GM12878 (cell line): ENCODE measurements around the gene SULT1C4. TPM values are rescaled to one million over a fixed set of nuclear protein-coding genes. Genes with fewer than 3 reads are reported as not detected.

Experiments
- ATAC-seq: fragments of 200-7000 bp; cut with Tn5 transposase; 3 replicates; pipeline ENCODE4 v1.9.1; 2020; ENCODE audit warnings: mild to moderate bottlenecking, moderate library complexity
- BruUV-seq: library from RNA; stranded (reverse); fragments of 400-500 nt; replicated peaks from 2 replicates; lab custom pipeline; 2021; lab: Mats Ljungman, UMichigan
- CTCF ChIA-PET: fragments of 300-600 bp; sonication (Branson Sonifier 250); formaldehyde crosslinking; extraction: SDS; loops from one replicate; lab custom pipeline; 2021; ENCODE audit warnings: inconsistent platforms; lab: Yijun Ruan, JAX
- POLR2A ChIA-PET: fragments of 350-600 bp; formaldehyde crosslinking; extraction: SDS; loops from one replicate; lab custom pipeline; 2021; ENCODE audit warnings: inconsistent platforms; lab: Charles Lee
- RAD21 ChIA-PET: fragments of 300-600 bp; sonication (Branson Sonifier 250); formaldehyde crosslinking; loops from one replicate; lab custom pipeline; 2023; ENCODE audit warnings: antibody characterized with exemption; ENCODE audit not compliant: unreplicated experiment; lab: Charles Lee
- SMC1A ChIA-PET: fragments of 300-600 bp; sonication (Branson Sonifier 250); formaldehyde crosslinking; loops from one replicate; lab custom pipeline; 2023; ENCODE audit not compliant: unreplicated experiment, uncharacterized antibody; lab: Charles Lee
- DNase-seq: peaks from one replicate; pipeline ENCODE4 v3.0.0-alpha.2; 2011; ENCODE audit warnings: low read depth, low spot score
- FAIRE-seq: peaks from 3 replicates; lab custom pipeline; 2011; peaks lifted over from hg19 to GRCh38; lab: Jason Lieb, UNC
- H2AFZ ChIP-seq: 2 replicates; pipeline ENCODE4 v1.6.0; 2011; ENCODE audit warnings: low read depth, low read length, control low read depth; ENCODE audit not compliant: control insufficient read depth
- H3K27ac ChIP-seq: 2 replicates; pipeline ENCODE4 v1.5.1; 2011; ENCODE audit warnings: control low read depth; ENCODE audit not compliant: control insufficient read depth, insufficient read depth
- H3K27me3 ChIP-seq, 2 experiments: replicated peaks in 1 of 2; 2 replicates each; pipeline versions ENCODE4 v1.6.0 to v1.6.1; 2011; ENCODE audit warnings: low read length in 1 of 2; ENCODE audit not compliant: control insufficient read depth in 2 of 2, insufficient read depth in 2 of 2
- H3K36me3 ChIP-seq, 2 experiments: 2 replicates each; pipeline ENCODE4 v1.5.1; 2011; ENCODE audit warnings: low read length in 1 of 2; ENCODE audit not compliant: control insufficient read depth in 2 of 2, insufficient read depth in 2 of 2
- H3K4me1 ChIP-seq: 2 replicates; pipeline ENCODE4 v1.6.1; 2011; ENCODE audit warnings: mild to moderate bottlenecking, low read length, moderate library complexity, mixed read lengths; ENCODE audit not compliant: control insufficient read depth, insufficient read depth
- H3K4me2 ChIP-seq: 2 replicates; pipeline ENCODE4 v1.6.0; 2011; ENCODE audit warnings: control low read depth; ENCODE audit not compliant: control insufficient read depth, insufficient read depth
- H3K4me3 ChIP-seq: fragments of 200-600 bp; sonication (generic); 2 replicates; pipeline ENCODE4 v1.5.1; 2016
- H3K79me2 ChIP-seq: 2 replicates; pipeline ENCODE4 v1.6.0; 2011; ENCODE audit warnings: low read length; ENCODE audit not compliant: control insufficient read depth, insufficient read depth
- H3K9ac ChIP-seq: 2 replicates; pipeline ENCODE4 v1.8.0; 2011; ENCODE audit warnings: low read length, control low read depth, mixed read lengths; ENCODE audit not compliant: control insufficient read depth, insufficient read depth
- H3K9me3 ChIP-seq: replicated peaks from 3 replicates; pipeline ENCODE4 v1.5.1; 2011; ENCODE audit warnings: mild to moderate bottlenecking, low read length; ENCODE audit not compliant: control insufficient read depth, insufficient read depth
- H4K20me1 ChIP-seq: 2 replicates; pipeline ENCODE4 v1.6.0; 2011; ENCODE audit not compliant: control insufficient read depth, insufficient read depth
- BHLHE40 ChIP-seq, 2 experiments: fragments of 450-650 bp in 1 of 2; IDR thresholded peaks; 2 replicates each; pipeline ENCODE4 v1.6.1; 2011 to 2017; ENCODE audit warnings: low read depth in 2 of 2, borderline replicate concordance in 1 of 2, improper control_type of control experiment in 1 of 2, low read length in 1 of 2, mild to moderate bottlenecking in 1 of 2
- GABPA ChIP-seq: IDR thresholded peaks from 2 replicates; pipeline ENCODE4 v1.6.1; 2014; ENCODE audit warnings: antibody characterized with exemption, low read depth, mild to moderate bottlenecking, inconsistent platforms
- HDAC6 ChIP-seq: fragments of 200-600 bp; sonication (generic); IDR thresholded peaks from one replicate; pipeline ENCODE4 v1.8.0; 2017; ENCODE audit warnings: antibody characterized with exemption; ENCODE audit not compliant: unreplicated experiment
- IRF3 ChIP-seq: fragments of 450-650 bp; IDR thresholded peaks from 2 replicates; pipeline ENCODE4 v1.6.1; 2014; ENCODE audit warnings: mild to moderate bottlenecking
- PML ChIP-seq: IDR thresholded peaks from 2 replicates; pipeline ENCODE4 v1.6.1; 2012; ENCODE audit warnings: low read length, inconsistent platforms
- POLR2AphosphoS2 ChIP-seq: IDR thresholded peaks from 2 replicates; pipeline ENCODE4 v1.6.1; 2011; ENCODE audit warnings: low read depth, mild to moderate bottlenecking, low read length, improper control_type of control experiment, moderate library complexity
- SKIL ChIP-seq: fragments of 450-650 bp; IDR thresholded peaks from 2 replicates; pipeline ENCODE4 v1.6.1; 2017; ENCODE audit warnings: mild to moderate bottlenecking, low read depth, inconsistent platforms; ENCODE audit not compliant: poor library complexity, severe bottlenecking
- ZBTB4 ChIP-seq: fragments of 450-650 bp; formaldehyde crosslinking; IDR thresholded peaks from 2 replicates; pipeline ENCODE4 v1.4.0; 2022; ENCODE audit warnings: mild to moderate bottlenecking, moderate library complexity
- ZNF24 ChIP-seq: fragments of 450-650 bp; IDR thresholded peaks from 2 replicates; pipeline ENCODE4 v1.6.1; 2017; ENCODE audit warnings: antibody characterized with exemption, mild to moderate bottlenecking
- WGBS: methylation state at CpG from one replicate; pipeline ENCODE4 v1.1.6; 2016; ENCODE audit warnings: low lambda C conversion rate; ENCODE audit not compliant: insufficient replicate concordance, insufficient coverage; ENCODE audit errors: missing lambda C conversion rate; 5-methylcytosine and 5-hydroxymethylcytosine counted together
- in situ Hi-C: fragments of 300-500 bp; cut with MboI; formaldehyde crosslinking; loops from 9 replicates; pipeline ENCODE4 v1.14.3; 2018; ENCODE audit warnings: mixed read lengths
- intact Hi-C: fragments of 100-400 bp; cut with micrococcal nuclease; formaldehyde crosslinking; loops from one replicate; pipeline ENCODE4 v1.14.2; 2022; ENCODE audit not compliant: unreplicated experiment
- polyA plus RNA-seq, 11 experiments: library from polyadenylated mRNA; depleted of rRNA in 4 of 11; unstranded in 6 of 11; stranded (reverse) in 5 of 11; fragments of >200 nt; fragmentation: Nextera tagmentation in 4 of 11; fragmentation: Illumina TruSeq in 1 of 11; extraction: Ambion mirVana in 4 of 11; extraction: Trizol in 1 of 11; gene quantifications; 1 replicate in 1 of 11; 2 replicates in 10 of 11; pipeline versions ENCODE4 v1.2.1 to v1.2.3, GENCODE V29; 2011 to 2016; ENCODE audit warnings: inconsistent platforms in 2 of 11, missing spikeins in 2 of 11, low read depth in 1 of 11
- total RNA-seq, 4 experiments: library from RNA; depleted of rRNA in 3 of 4; stranded (reverse); fragments of >200 nt in 3 of 4; fragmentation: Illumina TruSeq in 1 of 4; extraction: Trizol in 1 of 4; gene quantifications; 2 replicates each; pipeline versions ENCODE4 v1.2.1 to v1.2.3, GENCODE V29; 2013 to 2021
- TF ChIP-seq, protein P1 (sequence below): fragments of 450-650 bp; IDR thresholded peaks from 2 replicates; pipeline ENCODE4 v1.6.1; 2017; ENCODE audit warnings: borderline replicate concordance

Gene SULT1C4
- total and polyA plus RNA-seq, 10 of the 15 experiments (the other 5 are each of a cell fraction or from before 2014, with no cell fraction given): 0.04 TPM; not detected in 9

DNA sequence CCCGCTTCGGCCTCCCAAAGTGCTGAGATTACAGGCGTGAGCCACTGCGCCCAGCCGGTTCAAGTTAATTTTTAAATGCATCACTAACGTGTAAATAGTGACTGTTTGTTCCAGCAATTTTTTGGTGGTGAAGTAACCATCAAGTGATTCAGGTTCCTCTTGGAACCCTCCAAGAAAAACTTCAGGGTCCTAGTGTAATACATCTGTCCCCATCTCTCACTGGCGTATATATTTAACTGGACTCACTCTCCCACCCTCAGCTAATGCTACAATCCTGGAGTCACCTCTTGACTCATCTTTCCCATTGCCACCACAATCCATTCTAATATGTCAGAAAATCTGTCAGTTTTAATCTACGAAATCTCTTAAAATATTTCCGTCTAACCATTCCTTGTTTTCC lies 10.3 kb downstream of the SULT1C4 start (continued):
- TF ChIP-seq ZBTB4 (CRISPR knock-in tag) (no peak), IRF3 (no peak), SKIL (no peak), POLR2AphosphoS2 (no peak)
- TF ChIP-seq, all 136 proteins: peak for 0

GRCh38 chr2:108390340-108390739 lies 12.6 kb downstream of the SULT1C4 start:
- ChIA-PET SMC1A (no interaction called here), POLR2A (no interaction called here), RAD21 (no interaction called here), CTCF (interaction anchor here (1.0 to 2.5 kb wide), 2 partner anchors 37 to 194 kb away, joined by 3 to 8 read pairs; no protein-coding TSS in a partner anchor)
- TF ChIP-seq ZNF24: no peak
- TF ChIP-seq PML: no peak
- TF ChIP-seq GABPA: no peak
- no peak for TF ChIP-seq HDAC6
- no peak for TF ChIP-seq BHLHE40 (IDR thresholded peaks at IDR 0.05; ENCODE audit: borderline replicate concordance in 1 of 2, low read depth in 2 of 2, low read length in 1 of 2)
- TF ChIP-seq, protein P1, sequence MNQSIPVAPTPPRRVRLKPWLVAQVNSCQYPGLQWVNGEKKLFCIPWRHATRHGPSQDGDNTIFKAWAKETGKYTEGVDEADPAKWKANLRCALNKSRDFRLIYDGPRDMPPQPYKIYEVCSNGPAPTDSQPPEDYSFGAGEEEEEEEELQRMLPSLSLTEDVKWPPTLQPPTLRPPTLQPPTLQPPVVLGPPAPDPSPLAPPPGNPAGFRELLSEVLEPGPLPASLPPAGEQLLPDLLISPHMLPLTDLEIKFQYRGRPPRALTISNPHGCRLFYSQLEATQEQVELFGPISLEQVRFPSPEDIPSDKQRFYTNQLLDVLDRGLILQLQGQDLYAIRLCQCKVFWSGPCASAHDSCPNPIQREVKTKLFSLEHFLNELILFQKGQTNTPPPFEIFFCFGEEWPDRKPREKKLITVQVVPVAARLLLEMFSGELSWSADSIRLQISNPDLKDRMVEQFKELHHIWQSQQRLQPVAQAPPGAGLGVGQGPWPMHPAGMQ: no peak
- DNase-seq: no peak
- intact Hi-C loops (no loop called here), in situ Hi-C loops (loop anchor here (5.0 kb wide), 1 partner anchor 48 kb away; no protein-coding TSS in a partner anchor)
- no peak for FAIRE-seq
- Histone ChIP-seq H3K4me2 (no peak overlapping the region), H3K4me1 (no peaks in the 10 kb centered on the region; the same call in 1 of the 2 replicates), H3K27me3 (no peaks in the 10 kb centered on the region), H3K9me3 (no peaks in the 10 kb centered on the region; the same call in 1 of the 3 replicates), H4K20me1 (no peaks in the 10 kb centered on the region), H3K36me3 (no peaks in the 10 kb centered on the region), H3K4me3 (no peak overlapping the region), H3K27ac (no peak overlapping the region), H3K79me2 (no peaks in the 10 kb centered on the region), H3K9ac (no peak overlapping the region), H2AFZ (no peak overlapping the region)
- WGBS: 0% methylated on average over 2 of the region's 2 CpGs
- no TSS peak for BruUV-seq
- ATAC-seq: peak; percentile 34
